HG03139 (cell line): ENCODE measurements around the gene VSIR.

Experiments
- ATAC-seq: cut with Tn5 transposase; IDR thresholded peaks from one replicate; pipeline ENCODE4 v1.9.1; 2021; ENCODE audit not compliant: unreplicated experiment

Gene VSIR

DNA sequence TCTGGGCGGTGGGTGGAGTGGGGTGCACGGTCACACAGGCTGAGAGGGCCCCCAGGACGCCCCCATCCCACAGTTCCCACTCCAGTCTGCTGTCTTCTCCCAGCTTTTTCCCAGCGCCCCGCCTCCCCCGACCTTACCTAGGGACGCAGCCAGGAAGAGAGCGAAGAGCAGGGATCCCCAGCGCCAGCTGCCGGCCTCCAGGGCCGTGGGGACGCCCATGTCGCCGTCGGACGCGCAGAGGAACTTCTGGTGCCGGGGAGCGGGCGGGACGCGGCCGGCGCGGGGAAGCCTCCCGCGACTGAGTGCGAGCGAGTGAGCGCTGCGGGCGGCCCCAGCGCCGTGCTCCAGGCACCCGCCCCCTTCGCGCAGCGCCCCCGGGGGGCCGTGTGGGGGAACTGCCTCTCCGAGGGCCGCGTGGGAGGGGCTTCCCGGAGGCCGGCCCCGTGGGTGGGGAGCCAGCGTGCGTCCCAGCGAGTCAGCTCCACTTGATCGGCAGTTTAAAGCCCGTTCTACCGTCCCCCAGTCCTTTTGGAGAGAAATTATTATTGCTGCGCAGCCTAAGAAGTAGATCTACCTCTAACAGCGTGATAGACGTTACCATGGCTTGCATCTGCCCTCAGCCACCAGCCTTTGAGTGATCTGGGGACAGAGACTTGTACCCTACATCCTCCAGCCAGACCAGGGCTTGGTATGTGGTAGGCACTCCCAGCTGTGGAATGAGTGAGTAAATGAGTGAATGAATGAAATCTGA lies at the start of gene VSIR:
VSIR (minus strand) TSS at position 300 of the 751 bp plus-strand sequence; CDS start at position 219, 81 bp downstream.
- peak; percentile 45 for ATAC-seq

- ATAC-seq = no peak
Measured at GRCh38 chr10:71821909-71822763, 48.8 kb upstream of the VSIR start.

DNA sequence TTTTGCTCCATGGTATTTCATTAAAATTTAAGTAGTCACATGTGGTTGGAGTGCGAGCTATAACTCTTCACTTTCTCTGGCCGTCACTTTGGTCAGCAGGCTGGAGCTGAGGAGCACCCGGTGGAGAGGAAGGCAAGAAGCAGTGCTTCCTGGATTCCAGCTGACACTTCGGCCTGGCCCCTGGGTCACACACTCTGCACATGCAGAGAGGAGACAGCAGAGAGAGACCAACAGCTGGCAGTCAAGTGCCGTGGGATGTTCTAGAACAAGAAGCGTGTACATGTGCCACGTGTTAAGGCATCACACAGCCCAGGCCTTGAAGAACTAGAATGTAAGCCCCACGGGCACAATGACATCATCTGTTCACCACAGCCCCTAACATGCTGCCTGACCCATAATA lies 47.6 kb upstream of the VSIR start:
- ATAC-seq = no peak

DNA sequence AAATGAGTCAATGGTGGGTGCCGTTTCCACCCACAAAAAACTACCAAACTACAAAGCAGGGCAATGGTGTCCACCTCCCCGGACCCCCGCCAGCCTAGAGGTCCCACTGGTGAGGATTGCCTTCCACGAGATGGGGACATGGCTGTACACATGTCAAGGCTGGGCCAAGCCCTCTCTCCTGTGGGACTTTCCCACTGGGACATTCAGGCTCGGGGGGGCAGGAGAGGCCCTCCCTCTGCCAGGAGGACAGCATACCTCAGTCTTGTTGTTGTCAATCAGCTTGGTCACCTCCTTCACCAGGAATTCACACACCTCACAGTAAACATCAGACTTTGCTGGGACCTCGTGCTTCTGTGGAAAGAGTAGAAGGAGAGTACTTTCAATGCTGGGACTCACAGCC lies 46.7 kb upstream of the VSIR start:
- no peak for ATAC-seq

- no peak for ATAC-seq
Measured at GRCh38 chr10:71819441-71819861, 46.1 kb upstream of the VSIR start.

- ATAC-seq = no peak
Measured at GRCh38 chr10:71818674-71819260, 45.4 kb upstream of the VSIR start.

DNA sequence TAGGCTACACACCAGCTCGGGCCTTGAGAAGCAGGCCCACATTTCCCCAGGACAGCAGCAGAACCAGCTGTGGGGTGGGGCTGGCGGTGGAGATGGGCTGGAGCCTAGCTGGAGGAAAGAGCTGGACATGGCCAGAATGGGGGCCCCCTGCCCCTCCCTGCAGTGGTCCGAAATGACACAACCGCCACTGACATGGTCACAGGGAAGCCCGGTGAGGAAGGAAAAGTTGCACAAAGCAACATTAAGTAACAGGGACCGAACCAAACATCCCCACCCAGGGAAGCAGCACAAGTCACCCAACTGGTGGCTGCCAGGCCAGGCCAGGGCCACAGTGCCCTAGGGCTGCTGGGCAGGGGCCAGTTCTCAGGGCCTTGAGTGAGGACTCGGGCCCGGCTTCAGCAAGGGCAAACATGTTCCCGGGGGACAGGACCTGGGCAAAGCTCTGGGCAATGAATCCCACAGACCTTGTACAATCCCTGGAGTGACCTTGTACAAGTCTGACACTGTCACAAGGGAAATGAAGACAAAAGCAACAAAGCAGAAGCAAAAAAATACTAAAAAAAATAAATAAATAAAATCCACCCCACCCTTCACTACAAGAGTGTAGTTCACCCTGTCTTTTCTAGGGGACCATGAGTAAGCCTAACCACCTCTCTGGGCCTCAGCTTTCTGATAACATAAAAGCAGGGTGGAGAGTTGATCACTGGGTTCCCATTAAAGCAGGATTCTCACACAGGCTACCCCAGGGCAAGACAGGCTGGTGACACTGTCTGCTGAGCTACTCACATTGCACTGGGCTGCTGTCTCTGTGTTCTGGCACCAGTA lies 44.7 kb upstream of the VSIR start:
- ATAC-seq = no peak

DNA sequence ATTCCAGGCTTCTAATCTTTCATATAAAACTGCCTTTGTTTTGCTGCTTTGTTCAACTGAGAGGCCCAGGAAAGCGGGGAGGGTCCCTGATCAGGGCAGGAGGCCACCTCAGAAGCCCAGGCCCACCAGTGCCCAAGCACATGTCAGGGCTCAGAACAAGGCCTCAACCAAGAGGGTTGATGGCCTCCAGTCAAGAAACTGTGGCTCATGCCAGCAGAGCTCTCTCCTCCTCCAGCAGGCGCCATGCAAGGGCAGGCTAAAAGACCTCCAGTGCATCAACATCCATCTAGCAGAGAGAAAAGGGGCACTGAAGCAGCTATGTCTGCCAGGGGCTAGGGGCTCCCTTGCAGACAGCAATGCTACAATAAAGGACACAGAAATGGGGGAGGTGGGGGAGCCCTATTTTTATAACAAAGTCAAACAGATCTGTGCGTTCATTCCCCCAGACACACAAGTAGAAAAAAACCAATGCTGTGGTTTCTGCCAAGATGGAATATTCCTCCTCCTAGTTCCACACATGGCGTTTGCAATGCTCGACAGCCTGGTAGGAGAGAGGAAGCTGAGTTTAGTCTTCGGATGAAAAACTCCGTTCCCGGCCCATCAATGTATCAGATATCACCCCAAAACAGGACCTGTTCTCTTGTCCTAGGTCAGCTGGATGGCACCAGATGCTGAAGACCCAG lies 43.8 kb upstream of the VSIR start:
- ATAC-seq = no peak

DNA sequence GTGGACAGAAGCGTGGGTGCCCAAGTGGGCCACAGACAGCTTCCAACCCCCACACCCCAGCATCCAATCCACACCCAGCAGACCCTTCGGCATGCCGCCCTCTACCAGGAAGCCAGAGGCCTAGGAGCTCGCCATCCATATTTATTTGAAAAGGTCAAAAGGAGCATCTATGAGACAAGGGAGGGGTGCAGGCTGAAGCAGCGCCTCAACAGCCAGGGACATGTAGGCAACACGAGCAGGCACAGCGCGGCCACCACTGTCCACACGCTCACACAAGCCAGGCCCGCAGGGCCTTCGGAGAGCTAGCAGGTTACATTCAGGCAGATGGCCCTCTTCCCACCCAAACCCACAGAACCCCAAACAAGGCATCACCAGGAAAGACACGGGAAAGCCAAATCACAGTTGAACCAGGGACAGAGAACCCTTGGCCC lies 43.1 kb upstream of the VSIR start:
- no peak for ATAC-seq

DNA sequence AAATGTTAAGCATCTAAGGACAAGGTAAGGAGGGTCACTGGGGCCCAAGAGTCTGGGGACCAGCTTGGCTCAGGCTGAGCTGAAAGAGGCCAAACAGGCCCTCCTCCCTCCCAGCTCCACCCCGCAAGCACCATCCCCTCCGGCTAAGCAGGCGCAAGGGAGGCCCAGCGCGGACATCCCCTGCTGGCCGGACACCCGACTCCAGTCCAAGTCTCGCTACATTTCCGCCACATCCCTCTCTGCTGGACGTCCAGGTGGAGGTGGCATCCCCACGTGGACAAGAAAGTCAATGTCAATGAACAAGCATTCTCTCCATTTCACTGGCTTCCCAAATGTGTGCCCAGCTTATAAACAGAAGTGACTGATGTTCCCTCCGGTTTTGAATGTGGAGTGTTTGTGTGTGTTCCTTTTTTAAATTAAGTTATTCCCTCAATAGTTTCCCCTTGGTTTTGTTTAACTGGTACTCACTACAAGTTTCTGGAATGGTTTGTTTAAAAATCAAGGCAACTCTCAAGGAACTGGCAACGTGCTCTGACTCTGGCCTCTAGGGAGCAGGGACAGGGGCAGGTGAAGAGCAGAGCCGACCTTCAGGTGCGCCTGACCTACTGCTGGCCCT lies 42.3 kb upstream of the VSIR start:
- no peak for ATAC-seq

DNA sequence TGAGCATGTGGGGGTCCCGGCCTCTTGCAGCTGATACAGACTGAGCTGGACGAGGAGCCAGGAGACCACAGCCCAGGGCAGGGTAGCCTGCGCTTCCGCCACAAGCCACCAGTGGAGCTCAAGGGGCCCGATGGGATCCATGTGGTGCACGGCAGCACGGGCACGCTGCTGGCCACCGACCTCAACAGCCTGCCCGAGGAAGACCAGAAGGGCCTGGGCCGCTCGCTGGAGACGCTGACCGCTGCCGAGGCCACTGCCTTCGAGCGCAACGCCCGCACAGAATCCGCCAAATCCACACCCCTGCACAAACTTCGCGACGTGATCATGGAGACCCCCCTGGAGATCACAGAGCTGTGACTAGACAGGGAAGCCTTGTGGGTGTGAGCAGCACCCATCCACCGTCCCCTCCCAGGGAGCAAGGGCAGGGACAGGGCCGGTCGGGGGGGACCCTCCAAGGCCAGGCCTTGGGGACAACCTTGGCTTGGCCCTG lies 41.6 kb upstream of the VSIR start:
- no peak for ATAC-seq

DNA sequence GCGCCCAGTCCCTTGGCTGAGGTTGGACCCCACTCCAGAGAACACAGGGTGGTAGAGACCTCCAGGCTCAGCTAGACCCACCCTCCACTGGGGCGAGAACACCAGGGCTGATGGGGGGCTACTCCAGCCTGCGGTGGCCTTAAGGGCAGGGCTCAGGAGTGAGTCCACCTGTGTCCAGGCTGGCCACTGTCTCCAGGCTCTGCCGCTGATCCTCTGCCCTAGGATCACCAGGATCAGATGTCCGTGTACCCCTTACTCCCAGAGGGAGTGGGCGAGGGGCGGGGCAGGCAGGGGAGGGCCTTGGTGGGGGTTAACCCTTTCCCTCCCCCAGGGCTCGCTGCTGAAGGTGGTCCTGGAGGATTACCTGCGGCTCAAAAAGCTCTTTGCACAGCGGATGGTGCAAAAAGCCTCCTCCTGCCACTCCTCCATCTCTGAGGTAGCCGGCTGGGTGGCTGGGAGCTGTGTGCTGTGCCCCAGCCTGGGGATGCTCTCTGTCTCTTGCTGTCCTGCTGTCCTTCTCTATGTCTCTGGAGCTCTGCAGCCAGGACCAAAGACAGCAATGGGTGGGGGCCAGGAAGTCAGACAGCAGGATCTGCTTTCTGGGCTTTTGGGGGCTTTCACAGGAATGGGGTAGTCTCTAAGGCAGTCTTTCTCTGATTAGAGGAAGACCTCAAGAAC lies 39.7 kb upstream of the VSIR start:
- no peak for ATAC-seq

DNA sequence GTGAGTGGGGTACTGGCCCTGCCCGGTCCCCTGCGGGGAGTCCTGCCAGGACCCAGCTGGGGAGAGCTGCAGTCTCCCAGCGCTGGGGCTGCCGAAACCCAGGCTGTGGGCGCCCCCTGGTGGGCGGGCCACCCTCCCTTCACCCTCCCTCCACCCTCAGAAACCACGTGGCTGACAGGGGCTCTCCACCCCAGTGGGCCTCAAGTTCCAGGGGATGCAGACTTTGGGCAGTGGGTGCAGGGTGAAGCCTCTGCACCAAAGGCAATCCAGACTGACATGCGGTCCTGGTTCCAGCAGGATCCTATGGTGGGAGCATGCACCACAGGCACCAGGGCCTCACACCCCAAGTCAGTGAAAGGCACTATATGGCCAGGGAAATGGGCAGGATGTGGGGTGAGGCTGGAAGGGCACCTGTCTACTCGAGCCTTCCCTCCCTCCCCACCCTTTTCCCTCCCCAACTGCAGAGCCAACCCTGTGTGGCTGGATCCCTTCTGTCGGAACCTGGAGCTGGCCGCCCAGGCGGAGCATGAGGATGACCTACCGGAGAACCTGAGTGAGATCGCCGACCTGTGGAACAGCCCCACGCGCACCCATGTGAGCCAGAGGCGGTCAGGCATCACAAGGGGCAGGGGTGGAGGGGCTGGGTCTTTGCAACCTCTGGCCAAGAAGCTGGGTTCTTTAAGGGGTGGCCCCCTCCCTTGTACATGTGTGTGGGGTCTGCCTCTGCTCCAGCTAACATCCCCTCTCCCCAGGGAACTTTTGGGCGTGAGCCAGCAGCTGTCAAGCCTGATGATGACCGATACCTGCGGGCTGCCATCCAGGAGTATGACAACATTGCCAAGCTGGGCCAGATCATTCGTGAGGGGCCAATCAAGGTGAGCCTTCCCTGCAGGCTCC lies 38.9 kb upstream of the VSIR start:
- ATAC-seq = peak; percentile 65

DNA sequence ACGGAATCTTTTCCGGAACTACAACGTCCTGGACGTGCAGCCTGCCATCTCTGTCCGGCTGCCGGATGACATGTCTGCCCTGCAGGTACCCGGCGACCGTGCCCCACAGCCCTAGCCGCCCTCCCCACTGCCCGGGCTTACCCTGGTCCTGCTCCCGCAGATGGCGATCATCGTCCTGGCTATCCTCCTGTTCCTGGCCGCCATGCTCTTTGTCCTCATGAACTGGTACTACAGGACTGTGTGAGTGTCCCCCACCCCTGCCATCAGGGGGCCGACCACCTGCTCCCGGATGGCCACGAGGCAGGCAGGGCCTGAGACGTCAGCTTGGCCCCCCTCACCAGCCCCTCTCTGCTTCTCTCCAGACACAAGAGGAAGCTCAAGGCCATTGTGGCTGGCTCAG lies 38.0 kb upstream of the VSIR start:
- ATAC-seq = no peak

GRCh38 chr10:71810048-71810750 lies 36.9 kb upstream of the VSIR start:
- no peak for ATAC-seq

- no peak for ATAC-seq
Measured at GRCh38 chr10:71809628-71810027, 36.3 kb upstream of the VSIR start.
